Stimulated activated CD4-positive, alpha-beta T cell treated with anti-CD3 and anti-CD28 coated beads, Interleukin-4, amount 100 ng/mL, for 1 hour (primary cell): ENCODE measurements around the gene RAD50.
"Not testable (repeated sequence)": the region's sequence is repeated elsewhere in the genome, so short reads cannot be mapped to it uniquely, and the experiment has no call there.

Experiments used
- DNase-seq: peaks from one replicate; pipeline ENCODE4 v3.0.0-alpha.2; 2020

Gene RAD50

DNA sequence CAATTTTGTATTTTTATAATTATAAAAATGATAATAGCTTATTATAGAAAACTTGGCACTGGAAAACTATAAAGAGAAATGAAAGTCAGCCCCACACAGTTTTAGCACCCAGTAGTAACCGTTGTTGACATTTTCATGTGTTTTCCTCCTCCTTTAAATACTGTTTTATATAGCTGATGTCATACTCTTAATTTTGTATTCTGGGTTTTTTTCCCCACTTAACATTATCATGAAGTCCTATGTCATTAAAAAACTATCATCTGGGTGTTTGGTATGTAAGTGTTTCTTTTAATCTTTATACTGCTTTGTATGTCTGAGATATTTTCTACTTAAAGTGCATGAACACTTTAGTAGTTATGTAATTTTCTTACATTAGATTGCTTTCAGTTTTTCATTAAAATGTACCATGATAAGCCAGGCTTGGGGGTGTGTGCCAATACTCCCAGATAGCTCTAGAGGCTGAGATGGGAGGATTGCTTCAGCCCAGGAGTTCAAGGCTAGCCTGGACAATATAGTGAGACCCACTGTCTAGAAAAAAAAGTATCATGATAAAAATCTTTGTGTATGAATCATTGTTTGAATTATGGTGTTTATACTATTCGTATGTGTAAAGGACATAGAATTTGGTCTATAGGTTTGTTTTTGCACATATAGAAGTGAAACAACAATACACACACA, 2.7 kb downstream of the RAD50 start:
- no peak for DNase-seq

DNA sequence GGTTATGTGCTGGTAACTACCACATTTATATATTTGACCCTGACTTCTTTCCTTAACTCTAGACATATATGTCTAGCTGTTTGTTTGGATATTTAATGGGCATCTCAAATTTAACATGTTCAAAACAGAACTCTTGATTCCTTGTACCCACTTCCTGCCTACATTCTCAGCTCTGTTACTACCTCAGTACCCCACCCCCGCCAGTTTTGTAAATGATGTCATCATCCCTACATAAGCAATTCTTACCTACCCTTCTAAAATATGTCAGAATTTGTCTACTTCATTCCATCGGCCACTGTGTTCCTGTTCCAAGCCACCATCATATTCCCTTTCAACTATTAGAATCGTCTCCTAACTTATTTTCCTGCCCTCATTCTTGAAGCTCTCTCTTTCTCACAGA, 4.8 kb downstream of the RAD50 start:
- no peak for DNase-seq

DNA sequence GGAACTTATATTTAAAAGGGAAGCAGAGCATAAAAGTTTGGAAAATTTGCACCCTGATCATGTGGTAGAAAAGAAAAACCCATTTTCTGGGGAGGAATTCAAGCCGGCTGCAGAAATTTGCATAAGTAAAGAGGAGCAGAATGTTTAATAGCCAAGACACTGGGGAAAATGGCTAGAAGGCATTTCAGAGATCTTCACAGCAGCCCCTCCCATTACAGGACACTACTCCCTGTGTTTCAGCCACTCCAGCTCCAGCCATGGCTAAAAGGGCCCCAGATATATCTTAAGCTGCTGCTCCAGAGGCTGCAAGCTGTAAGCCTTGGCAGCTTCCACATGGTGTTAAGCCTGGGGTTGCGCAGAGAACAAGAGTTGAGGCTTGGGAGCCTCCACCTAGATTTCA, 7.8 kb downstream of the RAD50 start:
- DNase-seq: not testable (repeated sequence)

DNA sequence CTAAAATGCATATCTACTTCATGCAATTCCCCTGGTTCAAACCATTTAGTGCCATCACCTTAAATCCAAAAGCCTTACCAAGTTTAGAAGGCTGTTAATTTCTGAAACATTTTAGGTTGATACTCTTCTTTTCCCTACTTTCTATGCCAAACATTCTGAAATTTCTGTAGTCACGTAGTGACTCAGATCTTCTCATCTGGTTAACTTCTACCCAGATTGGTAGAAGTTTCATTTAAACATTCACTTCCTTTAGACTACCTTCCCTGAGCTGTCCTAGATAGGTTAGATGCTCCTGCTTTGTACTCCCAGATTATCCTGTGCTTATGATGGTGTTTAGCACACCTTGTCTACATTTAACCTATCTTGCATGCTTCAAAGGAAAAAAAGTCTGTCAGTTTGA, 9.9 kb downstream of the RAD50 start:
- DNase-seq: no peak

DNA sequence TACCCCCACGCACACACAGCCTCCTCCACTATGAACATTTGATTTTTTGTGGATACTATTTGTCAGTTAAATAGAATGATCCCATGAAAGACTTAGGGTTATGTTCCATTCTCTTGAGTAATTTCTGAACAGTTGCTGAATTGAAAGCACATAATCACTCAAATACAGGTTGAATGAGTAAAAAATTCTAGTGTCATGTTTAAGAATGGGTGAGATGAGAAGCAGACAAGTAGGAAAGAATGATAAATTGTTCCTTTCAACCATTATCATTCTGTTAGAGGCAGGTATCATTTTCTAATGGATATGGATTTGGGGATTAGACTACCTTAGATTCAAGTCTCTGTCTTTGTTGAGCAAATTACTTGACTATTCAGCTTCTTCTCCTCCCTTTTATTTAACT, 19.3 kb downstream of the RAD50 start:
- no peak for DNase-seq

DNA sequence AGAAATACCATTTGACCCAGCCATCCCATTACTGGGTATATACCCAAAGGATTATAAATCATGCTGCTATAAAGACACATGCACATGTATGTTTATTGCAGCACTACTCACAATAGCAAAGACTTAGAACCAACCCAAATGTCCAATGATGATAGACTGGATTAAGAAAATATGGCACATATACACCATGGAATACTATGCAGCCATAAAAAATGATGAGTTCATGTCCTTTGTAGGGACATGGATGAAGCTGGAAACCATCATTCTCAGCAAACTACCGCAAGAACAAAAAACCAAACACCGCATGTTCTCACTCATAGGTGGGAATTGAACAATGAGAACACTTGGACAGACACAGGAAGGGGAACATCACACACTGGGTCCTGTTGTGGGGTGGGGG, 27.8 kb downstream of the RAD50 start:
- not testable (repeated sequence) for DNase-seq

DNA sequence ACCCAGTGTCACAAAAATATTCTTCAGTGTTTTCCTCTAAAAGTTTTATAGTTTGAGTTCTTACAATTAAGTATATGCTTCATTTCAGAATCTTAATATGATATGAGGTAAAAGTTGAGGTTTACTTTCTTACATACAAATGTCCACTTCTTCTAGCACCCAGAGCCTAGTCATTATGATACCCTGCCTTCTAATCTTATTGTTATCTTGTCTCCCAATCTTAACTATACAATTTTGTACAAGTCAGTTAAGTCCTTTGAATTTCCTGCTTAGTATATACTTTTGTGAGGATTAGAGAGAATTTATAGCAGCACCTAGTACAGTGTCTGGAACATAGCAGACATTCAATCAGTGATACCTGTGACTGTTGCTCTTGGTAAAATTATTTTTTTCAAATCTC, 29.3 kb downstream of the RAD50 start:
- DNase-seq: no peak

DNA sequence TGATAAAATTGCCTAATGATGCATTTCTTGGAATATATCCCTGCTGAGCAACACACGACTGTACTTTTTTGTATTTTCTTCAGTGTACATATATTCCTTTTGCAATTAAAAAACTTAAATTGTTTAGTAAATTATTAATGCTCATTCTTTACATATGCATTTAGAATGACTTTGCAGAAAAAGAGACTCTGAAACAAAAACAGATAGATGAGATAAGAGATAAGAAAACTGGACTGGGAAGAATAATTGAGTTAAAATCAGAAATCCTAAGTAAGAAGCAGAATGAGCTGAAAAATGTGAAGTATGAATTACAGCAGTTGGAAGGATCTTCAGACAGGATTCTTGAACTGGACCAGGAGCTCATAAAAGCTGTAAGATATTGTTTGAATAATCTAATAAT, 32.7 kb downstream of the RAD50 start:
- no peak for DNase-seq

DNA sequence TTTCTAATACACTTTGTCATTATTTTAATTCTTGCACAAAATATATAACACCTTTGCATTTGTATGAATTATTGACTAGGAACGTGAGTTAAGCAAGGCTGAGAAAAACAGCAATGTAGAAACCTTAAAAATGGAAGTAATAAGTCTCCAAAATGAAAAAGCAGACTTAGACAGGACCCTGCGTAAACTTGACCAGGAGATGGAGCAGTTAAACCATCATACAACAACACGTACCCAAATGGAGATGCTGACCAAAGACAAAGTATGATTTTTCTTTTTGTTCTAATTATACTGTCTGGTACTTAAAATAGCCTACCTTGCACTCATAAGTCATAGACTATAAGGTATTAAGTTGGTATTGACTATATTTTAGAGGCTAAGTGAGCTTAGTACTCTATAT, 34.4 kb downstream of the RAD50 start:
- no peak for DNase-seq

DNA sequence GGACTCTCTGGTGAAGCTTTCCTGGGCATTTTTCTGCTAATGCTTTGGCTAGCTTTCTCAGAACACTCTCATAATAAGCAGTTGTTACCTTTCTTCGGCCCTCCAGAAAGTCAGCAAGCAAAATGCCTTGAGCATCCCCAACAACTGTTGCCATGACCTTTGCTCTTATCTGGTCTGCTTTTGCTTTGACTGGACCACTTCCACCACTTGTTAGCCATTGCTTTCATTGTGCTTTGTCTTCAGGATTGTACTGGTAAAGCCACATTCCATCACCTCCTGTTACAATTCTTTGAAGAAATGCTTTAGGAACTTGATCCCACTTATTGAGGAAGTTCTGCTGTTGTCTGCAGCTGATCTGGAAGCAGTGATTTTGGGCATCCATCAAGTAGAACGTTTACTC, 35.7 kb downstream of the RAD50 start:
- no peak for DNase-seq

DNA sequence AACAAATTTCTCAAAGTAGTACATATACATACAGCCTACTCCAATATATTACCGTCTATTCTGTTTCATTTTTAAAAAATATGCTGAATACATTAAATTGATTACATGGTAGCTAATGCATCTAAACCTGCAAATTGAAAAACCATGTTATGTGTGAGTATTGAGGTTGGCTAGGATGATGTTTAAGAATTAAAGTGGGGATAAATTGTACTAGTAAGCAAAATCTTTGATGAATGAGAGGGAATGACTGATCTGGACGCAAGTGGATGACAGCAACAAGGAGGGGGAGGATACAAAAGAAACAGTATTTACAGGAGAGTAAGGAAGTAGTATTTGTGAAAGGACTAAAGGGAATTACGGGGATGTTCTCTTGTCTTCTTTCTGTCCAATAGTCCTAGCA, 37.4 kb downstream of the RAD50 start:
- no peak for DNase-seq

DNA sequence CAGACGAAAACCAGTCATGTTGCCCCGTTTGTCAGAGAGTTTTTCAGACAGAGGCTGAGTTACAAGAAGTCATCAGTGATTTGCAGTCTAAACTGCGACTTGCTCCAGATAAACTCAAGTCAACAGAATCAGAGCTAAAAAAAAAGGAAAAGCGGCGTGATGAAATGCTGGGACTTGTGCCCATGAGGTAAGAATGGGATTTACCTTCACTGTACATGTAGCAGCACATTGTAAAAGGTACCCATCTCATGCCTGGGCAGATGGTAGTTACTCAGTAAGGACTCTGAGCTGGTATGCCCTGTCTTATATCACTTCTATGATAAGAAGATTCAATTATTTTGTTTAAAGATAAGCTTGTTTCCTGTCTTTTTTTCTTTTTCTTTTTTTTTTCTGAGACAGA, 38.8 kb downstream of the RAD50 start:
- no peak for DNase-seq

DNA sequence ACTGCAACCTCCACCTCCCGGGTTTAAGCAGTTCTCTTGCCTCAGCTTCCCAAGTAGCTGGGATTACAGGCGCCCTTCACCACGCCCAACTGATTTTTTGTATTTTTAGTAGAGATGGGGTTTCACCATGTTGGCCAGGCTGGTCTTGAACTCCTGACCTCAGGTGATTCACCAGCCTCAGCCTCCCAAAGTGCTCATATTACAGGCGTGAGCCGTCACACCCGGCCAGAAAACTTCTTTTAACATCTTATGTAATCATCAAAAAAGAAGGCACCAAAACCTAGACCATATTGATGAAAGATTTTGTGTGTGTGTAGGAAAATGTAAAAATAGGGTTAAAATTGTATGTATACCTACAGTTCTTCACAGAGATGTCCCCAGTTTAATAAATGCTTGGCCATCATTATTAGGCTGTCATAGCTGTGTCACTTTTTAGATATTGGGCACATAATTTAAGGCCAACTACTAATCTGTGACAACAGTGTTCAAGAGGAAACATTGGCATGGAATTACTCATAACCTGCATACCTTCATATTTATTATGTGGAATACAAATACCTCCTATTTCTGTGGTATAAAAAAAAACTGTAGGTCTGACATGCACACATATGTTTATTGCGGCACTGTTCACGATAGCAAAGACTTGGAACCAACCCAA, 44.4 kb downstream of the RAD50 start:
- no peak for DNase-seq

DNA sequence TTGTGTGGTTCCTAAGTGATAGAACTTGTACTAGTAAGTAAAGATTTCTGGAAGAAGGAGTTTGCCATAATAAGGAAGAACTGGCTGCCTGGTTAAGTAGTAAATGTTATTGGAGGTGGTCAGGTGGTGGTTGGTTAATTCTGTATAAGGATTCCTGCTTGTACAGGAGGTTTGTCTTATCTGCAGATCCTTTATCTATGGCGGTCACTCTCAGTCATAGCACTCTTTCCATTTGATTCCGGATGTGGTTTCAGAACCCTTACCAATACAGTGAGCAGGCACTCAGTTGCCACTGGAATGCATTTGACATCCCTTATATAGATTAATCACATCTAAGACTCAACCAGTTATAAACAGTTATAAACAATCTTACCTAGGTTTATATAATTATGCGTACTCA, 50.3 kb downstream of the RAD50 start:
- no peak for DNase-seq

DNA sequence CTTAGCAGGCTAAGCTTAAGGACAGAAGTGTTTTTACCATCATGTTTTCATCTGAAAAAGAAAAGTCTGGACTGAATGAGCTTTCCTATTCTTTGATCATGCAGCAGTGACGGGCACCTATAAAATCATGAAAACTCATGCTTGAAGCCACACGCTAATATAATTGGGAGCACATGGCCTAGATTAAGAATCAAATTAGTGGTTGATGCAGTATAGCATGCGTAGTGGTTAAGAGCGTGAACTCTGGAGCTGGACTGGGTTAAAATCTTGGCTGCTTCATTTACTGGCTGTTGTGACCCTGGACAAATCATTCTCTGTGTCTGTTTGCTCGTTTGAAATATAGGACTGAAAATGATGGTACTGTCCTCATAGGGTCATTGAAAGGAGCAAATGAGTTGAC, 51.3 kb downstream of the RAD50 start:
- no peak for DNase-seq

DNA sequence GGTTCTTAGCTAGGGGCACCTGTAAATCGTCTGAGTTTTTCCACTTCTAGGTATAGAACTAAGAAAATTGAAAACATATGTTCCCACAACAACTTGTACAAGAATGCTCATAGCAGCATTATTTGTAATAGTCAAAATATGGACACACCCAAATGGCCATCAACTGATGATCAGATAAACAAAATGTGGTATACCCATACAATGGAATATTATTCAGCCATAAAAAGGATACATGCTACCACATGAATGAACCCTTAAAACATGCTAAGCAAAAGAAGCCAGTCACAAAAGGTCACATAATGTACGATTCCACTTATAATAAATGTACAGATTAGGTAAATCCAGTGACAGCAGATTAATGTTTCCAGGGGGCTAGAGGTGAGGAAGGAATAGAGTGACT, 55.2 kb downstream of the RAD50 start:
- DNase-seq: no peak

DNA sequence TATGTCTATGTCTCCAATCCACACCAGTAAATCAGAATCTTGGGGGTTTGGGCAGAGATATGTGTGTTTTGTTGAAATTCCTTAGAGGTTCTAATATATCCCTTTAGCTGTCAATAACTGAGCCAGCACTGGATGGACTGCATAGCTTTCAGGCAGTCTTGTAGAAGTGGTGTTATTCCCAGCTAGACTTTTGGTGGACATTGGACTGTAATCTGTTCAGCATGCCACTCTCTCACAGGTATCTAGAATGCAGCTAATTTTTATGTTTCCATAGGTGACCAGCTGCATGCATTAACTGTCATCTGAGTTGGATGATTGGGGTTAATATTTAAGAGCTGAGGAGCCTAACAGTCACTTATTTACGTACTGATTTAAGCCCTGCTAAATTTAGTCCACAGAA, 56.1 kb downstream of the RAD50 start:
- DNase-seq: no peak

DNA sequence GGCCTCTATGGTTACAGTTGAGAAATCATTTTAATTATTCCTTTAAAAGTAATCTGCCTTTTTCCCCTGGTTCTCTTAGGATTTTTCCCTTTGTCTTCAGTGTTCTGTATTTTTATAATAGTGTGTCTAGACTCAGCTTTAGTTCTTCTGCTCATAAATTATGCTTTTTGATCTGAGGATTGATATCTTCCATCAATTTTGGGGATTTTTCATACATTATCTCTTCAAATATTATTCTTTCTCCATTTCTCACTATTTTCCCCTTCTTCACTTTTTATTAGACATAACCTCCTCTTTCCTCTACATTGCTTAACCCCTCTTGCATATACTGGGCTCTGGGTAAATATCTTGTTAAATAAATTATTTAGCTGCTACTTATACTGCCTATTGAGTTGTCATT, 64.9 kb downstream of the RAD50 start:
- DNase-seq: no peak

DNA sequence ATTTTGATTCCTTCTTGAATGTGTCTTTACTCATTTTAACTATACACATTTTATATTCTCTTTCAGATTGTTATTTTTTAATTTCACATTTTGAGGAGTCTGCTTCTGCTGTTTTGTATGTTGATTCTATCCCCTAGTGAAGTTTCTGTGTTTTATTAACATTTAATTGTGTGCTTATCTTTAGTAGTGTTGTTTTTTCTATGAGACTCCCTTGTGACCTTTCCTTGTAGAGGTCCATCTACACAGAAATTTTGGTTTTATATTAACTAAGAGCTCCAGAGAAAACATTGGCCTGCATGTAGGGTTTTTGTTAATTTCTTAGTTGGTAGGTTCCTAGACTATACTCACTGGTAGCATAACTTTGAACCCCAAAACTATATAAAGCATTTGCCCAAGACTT, 65.8 kb downstream of the RAD50 start:
- no peak for DNase-seq

DNA sequence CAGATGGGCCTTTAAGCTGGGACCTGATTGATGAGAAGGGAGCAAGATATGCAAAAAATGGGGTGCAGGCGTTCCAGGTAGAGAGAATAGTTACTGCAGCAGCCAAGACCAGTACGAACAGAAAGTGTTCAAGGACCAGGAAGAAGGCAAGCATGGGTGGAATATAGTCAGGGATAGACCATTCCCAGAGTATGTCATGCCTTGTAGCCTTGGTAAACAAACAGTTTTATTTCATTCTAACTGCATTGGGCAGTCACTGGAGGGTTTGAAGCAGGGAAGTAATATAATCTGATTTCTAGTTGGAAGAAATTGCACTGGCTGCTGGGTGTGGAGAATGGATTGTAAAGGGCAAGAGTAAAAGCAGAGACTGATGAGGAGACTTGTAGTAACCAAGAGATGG, 70.7 kb downstream of the RAD50 start:
- no peak for DNase-seq

DNA sequence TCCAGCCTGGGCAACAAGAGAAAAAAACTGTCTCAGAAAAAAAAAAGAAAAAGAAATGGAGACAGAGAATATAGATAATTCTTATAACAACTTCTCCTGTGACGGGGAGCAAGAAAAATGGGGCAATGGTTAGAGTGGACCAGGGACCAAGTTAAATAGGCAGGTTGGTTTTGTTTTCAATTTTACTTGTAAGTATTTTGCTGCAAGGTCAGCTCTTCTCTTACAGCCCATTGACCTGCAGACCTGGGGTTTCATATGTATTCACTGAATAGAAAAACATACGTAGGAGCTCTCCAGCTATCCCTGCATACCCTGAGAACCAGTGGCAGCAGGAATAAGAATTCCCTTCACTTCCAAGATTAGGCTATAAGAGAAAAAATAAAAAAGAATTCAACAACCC, 72.0 kb downstream of the RAD50 start:
- no peak for DNase-seq

DNA sequence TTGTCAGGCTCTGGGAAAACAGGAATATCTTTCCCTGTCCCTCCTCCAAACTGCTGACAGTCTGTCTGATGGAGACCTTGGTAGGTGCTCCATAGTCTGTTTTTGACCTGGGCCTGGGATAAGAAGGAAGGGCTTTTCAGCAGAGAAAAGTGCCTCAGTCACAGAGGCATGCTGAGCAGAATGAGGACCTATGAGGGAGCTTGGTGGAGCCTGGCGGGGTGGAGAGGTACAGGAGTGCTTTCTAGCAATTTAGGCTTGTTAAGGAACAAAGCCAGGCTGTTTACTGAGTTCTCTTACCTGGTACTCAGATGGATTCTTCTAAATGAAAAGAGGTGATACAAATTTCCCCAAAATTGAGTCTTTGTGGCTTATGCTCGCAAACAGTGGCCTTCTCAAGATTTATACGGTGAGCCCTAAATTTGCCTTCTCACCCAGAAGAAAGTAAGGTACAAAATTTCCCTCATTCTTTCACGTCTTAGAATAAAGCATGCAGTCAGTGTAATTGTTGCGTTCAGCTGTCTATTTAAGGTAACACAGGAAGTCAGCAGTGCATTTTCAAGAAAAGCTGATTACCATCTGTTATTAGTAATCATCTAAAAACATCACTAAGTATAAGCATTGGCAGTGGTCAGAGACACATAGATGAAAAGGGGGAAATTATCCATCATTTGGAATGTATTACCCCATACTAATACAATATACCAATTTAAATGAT, 72.6 kb downstream of the RAD50 start:
- DNase-seq: no peak

DNA sequence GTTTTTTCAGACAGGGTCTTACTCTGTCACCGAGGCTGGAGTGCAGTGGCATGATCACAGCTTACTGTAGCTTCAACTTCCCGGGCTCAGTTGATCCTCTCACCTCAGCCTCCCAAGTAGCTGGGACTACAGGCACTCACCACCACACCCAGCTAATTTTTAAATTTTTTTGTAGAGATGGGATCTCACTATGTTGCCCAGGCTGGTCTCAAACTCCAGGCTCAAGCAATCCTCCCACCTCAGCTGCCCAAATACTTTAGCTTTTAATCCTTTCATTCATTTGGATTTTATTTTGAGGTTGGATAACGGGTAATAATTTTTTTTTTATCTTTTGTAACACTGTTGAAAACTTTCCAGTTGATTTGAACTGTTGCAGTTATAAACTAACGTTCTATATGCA, 76.8 kb downstream of the RAD50 start:
- DNase-seq: not testable (repeated sequence)

DNA sequence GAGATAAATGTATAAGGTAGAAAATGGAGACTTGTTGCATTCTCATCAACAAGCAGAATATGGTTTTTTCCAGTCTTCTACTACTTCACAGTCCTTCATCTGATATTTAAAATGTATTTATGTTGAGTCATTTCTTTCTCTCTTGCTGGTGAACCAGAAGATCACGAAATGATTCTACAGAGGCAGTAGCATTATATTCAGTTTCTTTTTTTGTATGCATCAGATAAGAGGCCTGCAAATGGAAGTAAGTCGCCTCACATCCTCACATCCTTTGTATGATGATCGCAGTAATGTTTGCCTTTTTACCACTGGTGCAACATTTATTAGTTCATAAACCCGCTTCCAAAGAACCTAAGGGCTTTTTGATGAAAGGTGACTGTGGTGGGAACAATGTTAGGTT, 79.1 kb downstream of the RAD50 start:
- no peak for DNase-seq

DNA sequence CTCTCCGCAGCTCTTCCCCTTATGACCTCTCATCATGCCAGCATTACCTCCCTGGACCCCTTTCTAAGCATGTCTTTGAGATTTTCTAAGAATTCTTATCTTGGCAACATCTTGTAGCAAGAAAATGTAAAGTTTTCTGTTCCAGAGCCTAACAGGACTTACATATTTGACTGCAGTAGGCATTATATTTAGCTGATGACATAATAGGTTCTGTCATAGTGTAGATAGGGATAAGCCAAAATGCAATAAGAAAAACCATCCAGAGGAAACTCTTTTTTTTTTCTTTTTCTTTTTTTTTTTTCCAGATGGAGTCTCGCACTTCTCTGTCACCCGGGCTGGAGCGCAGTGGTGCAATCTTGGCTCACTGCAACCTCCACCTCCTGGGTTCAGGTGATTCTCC, 80.5 kb downstream of the RAD50 start:
- no peak for DNase-seq
